Stimulated activated CD4-positive, alpha-beta T cell treated with anti-CD3 and anti-CD28 coated beads, TNF-alpha, amount 100 ng/mL, for 4 hours (primary cell): Measurements from ENCODE around the gene NEK7.
A peak's percentile ranks its signal among the peaks of the same experiment; 100 is the strongest.
"Not testable (repeated sequence)": the region's sequence is repeated elsewhere in the genome, so short reads cannot be mapped to it uniquely, and the experiment has no call there.

ENCODE experiments used
- DNase-seq, 3 experiments: peaks; one replicate each; pipeline ENCODE4 v3.0.0-alpha.2; 2020; ENCODE audit warnings: low read depth in 3 of 3

The NEK7 gene

DNA sequence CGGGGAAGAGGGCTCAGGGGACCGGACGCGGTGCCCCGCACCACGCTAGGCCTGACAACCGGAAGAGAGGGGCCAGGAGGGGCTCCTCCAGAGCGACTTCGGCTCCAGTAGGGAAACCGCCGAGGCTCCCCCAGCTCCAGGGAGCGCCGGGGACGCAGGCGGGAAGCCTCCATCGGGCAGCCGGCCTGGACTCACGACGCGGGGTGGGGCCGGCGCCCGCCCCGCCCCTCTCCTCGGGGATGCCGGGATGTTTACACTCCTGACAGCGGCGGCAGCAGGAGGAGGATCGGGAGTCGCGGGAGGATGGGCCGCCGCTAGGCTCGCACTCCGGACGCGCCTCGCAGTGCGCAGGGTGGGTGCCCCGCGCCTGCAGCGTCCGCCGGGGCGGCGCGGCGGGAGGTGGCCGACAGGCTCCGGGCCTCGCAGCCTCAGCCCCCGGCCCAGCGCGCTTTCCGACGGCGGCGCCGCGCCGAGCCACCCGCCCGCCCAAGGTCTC, at the start of gene NEK7:
Gene NEK7, plus strand, starts transcription at position 254 of the 496 bp plus-strand sequence. CDS start 75,583 bp downstream, outside the sequence.
- peak in 2 of 3 experiments; percentile 35 to 46 for DNase-seq

DNA sequence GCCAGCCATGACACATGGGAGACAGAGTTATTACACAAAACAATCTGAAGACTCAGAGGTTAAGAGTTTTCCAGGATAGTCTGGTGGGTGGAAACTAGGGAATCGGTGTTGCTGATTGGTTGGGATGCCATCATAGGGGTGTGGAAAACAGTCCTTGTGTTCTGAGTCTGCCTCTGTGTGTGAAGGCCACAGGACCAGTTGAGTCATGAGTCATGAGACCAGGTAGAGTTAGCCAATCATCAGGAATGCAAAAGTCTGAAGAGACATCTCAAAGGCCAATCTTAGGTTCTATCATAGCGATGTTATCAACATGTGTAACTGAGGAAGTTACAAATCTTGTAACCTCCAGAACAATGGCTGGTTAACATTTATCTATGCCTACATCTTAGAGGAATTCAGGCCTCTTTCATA, 49.7 kb upstream of the NEK7 start:
- no peak for DNase-seq

DNA sequence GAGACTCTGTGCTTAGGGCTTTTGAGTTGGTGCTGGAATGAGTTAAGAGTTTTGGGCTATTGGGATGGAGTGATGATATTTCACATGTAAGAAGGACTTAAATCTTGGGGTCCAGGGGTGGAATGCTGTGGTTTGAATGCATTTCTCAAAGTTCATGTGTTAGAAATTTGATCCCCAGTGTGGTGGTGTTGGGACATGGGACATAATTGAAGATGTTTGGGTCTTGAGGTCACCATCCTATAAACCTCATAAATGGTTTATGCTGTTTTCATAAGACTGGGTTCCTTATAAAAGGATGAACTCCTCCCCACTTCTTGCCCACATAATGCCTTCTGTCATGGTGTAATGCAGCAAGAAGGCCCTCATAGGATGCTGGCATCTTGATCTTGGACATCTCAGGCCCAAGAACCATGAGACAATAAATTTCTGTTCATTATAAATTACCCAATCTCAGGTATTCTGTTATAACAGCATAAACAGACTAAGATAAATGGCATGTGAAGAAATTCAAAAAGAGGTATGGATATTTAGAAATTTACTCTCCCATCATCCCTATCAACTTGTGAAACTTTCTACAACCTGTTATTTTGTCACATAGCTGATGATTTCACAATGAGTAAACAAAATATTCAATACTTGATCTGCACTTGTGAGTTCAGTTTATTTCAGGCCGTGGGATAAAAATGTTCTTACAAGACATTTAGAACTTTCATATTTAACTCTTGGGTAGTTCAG, 48.0 kb upstream of the NEK7 start:
- DNase-seq: no peak

DNA sequence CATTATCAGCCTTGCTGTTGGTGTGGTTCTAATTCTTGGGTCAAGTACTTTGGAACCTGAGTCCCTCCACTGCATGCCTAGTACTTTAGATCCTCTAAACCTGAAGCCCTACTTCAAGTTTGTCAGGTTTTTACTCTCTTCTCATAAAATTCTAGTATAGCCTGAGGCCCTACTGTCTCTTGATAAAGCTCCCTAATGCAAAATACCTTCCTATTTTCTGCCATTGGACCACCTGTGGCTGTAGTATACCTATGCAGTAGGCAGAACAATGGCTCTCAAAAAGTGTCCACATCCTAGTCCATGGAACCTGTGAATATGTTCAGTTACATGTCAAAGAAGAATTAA, 47.5 kb upstream of the NEK7 start:
- no peak for DNase-seq

DNA sequence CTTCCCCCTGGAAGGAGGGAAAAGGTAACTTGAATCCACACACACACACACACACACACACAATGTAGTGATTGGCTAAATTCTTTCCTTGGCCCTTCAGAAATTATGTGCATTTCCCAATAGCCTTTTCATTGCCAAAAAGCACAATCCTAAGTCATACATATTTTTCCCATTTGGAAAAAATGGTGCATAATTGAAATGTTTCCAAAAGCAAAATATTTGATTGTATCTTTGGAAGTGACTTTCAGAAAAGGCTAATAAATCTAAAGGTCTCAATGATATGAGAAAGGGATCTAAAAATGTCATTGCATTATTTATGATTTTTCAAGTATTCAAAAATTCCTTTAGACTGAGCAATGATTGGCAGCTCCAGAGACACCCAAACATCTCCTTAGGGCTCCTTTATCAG, 43.5 kb upstream of the NEK7 start:
- no peak for DNase-seq

DNA sequence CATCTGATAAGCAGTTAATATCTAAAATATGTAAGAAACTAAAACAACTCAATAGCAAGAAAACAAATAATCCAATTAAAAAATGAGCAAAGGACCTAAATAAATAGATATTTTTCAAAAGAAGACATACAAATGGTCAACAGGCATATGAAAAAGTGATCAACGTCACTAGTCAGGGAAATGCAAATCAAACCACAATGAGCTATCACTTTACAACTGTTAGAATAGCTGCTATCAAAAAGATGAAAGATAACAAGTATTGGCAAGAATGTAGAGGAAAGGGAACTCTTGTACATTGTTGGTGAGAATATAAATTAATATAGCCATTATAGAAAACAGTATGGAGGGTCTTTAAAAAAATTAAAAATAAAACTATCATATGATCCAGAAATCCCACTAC, 40.7 kb upstream of the NEK7 start:
- DNase-seq: no peak

DNA sequence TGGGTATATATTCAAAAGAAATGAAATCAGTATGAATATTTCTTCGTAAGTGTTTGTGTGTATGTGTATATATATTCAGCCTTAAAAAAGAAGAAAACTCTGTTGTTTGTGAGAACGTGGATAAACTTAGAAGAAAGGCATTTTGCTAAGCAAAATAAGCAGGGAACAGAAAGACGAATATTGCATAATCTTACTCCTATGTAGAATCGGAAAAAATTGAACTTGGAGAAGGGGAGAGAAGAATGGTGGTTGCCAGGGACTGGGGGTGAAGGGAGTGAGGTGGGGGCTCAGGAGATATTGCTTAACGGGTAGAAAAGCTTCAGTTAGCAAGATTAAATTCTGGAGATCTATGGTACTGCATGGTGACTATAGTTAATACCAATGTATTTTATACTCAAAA, 40.3 kb upstream of the NEK7 start:
- DNase-seq: no peak

DNA sequence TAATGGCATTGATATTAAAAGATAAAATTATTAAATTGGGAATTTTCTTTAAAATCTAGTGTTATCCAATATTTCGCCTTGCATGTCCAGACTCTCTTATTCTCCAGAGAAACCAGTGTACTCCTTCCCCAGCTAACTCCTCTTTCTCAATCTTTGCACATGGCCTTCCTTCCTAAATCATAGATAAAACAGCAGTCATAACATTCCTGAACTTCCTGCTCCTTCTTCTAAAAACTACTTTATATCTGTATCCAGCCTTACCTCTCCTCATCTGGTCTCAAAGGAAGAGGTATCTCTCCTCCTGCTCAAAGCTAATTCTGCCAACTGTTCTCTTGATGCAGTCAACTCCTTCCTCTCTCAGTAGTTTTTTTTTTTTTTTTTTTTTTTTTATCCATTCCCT, 39.5 kb upstream of the NEK7 start:
- DNase-seq: no peak

DNA sequence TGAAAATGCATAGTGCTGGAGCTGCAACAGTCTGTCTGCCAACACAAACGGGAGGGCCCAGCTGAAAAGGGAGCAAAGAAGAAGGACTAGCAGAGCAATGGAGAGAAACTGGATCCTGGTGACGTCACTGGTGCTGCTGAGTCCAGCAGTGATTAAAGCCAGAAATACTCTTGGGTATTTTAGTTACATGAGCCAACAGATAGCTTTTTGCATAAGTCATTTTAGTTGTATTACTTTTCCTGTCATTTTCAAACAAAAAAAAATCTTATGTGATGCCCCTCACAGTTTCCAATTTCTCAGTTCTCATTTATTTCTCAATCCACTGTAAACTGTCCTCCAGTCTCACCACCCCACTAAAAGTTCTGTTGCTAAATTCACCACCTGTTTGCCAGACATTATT, 38.7 kb upstream of the NEK7 start:
- no peak for DNase-seq

DNA sequence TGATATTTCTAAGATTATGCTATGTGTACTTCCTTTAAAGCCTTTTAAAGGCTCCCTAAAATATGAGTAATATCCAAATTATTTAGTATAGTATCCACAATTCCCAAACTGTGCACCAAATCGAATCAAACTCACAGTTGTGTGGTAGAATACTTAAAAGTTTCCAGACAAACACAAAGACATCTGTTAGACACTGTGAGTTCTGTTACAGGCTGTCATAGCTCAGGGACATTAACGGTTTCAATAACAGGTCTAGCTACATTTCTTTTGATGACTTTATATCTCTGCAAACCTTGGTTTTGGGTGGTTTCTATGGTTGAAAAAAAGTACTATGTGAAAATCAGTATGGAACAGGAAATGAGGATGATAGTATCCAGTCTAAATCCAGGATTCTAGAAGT, 36.9 kb upstream of the NEK7 start:
- DNase-seq: no peak

DNA sequence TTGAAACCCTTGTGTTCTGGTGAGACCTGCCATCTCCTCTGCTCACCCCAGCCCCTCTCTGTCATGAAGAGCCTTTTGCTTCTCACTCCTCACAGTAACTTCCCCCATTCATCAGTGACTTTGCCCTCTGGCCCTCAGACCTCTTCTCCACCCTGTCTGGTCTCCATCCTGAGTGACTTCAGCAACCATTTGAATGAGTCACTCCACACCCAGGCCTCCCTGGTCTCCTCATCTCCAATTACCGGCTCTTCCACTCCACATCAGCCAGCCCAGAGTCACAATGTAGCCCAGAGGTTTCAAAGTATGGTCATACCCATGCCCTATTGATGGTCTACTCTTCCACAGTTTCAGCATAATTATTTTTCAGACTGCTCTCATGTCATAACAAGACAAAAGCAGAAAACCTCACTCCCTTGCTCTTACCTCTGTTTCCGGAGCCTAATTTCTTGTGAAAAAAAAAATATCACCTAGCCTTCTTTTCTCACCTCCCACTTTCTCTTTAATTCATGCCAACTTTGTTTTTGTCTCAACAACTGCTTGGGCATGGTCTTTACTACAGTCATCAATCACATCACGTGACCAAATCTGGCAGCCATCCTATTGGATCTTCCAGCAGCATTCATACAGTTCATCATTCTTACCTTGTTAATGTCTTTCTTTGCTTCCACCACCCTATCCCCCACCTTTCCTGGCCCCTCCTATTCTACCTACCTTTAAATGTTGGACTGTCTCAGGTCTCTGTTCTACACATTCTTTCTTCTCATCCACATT, 35.6 kb upstream of the NEK7 start:
- DNase-seq: no peak

DNA sequence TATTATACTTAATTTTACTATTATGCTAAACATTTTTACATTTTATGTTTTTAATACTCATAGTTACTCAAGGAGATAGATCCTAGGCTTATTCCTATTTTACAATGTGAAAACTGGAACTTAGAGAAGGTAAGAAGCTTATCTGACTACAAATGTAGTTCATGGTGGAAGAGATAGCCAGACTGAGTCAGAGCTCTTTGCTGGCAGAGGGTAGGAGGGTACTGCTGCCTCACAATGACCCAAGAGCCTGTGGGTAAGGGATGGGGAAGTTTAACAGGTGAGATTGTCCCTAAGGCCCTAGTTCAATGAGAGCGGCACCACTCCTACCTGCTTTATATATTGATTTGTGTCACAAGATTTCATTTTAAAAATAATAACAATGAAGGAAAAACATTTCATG, 34.1 kb upstream of the NEK7 start:
- DNase-seq: no peak

DNA sequence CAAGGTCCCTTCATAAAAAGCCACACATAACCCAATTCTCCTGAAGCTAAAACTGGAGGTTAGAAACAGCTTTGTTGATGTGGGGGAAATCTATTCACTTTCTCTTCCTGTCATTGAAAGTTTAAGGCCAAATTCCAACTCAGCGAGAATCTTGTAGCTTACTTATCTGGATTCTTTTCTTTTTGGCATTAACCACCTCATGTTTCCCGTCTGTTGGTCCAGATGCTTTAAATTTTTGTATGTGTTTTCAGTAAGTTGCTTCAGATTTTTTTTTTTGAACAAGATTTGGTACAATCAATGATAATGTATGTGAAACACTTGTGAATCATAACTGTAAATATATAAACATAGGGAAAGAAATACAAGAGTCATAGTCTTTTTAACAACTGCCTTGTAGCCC, 33.7 kb upstream of the NEK7 start:
- no peak for DNase-seq

DNA sequence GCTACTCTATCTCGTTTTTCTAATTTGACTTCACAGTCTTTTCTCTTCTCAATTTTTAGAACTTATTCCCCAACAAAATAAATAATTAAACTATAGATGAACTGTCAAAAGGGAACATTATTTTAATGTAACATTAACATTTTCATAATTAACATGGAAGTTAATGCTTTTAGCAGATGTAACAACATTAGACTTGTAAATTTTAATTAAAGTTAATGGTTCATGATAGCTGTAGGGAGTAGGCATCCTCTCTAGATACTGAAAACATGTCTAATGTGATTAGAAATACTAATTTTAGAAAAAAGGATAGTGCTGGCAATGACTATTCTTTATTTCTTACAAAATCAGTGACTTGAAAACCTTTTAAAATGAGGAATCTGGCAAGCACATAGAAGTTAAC, 32.1 kb upstream of the NEK7 start:
- no peak for DNase-seq

DNA sequence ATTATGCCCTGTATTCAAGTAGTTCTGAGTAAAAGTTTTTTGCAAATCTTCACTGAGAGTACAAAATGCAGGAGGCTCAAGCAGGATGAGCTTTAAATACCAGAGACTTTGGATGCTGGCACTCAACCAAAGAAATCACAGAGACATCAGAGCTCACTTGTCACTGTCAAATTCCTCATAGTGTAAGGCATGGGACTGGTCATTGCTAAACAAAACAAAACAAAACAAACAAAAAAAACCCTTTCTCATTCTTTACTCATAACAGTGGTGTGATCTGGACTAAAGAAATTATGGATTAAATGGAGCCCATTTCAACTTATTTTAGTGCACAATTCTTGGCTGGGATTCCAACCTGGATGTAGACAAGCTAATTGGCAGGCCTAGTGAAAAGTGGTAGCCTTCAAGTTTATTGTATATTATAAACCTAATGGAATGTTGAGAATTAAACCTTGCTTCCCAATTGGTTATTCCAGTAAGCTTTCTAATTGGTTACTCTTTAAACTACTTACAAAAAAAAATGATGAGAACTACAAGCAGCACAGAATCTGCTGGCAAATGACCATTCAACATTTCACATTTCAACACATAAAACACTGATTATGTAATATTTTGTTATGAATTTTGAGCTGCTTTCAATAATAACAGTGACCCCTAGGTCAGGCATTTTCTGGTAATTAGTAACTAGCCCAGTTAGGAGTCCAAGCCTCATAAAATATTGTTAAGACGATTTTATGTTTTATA, 30.6 kb upstream of the NEK7 start:
- DNase-seq: no peak

DNA sequence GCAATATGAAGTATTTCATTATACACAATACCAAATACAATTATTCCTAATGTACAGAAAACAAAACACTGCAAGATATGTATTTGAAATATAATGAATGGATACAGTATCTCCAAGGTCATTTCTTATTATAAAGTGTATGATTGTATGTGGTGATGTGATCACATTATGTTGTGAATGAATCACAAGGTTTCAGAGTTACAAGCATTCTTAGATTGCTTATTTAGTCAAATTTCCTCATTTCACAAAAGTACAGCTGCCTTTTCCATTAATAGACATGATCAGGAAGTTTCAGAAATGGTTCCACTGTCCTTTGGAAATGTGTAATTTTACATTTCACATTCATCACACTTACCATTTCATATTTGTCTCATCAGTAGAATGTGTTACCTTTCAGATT, 28.3 kb upstream of the NEK7 start:
- no peak for DNase-seq

DNA sequence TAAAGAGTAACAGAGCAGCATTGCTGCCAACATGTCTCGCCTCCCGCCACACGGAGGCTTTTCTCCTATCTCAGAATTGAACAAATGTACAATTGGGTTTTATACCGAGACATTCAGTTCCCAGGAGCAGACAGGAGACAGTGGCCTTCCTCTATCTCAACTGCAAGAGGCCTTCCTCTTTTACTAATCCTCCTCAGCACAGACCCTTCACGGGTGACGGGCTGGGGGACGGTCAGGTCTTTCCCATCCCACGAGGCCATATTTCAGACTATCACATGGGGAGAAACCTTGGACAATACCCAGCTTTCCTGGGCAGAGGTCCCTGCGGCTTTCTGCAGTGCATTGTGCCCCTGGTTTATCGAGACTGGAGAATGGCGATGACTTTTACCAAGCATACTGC, 26.7 kb upstream of the NEK7 start:
- DNase-seq: not testable (repeated sequence)

DNA sequence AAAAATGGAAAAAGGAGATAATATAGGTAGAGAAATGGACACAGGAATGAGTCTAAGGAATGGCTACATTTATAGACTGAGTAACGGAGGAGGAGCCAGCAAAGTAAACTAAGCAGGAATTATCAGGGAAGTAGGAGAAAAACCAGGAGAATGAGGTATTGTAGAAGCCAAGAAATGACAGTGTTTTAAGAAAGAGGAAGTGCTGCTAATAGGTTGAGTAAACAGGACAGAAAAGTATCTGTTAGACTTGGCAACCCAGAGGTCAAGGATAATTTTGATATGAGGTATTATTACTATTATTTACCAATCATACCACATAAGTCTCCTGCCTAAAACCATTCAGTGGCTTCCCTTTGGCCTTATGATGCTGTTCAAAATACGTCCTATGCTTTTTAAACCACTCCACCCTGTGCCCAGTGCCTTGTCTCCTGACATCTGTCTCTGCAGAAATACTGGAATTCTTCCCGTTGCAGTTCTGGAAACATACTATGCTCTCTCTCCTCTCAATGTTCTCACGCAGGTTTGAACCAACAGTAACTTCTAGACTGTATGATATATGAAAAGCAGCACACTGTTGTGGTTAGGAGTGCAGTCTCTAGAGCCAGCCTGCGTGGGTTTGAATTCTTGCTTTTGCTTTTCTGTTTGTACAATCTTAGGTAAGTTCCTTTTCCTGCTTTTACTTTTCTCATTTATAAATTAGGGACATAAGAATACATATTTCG, 24.6 kb upstream of the NEK7 start:
- no peak for DNase-seq

DNA sequence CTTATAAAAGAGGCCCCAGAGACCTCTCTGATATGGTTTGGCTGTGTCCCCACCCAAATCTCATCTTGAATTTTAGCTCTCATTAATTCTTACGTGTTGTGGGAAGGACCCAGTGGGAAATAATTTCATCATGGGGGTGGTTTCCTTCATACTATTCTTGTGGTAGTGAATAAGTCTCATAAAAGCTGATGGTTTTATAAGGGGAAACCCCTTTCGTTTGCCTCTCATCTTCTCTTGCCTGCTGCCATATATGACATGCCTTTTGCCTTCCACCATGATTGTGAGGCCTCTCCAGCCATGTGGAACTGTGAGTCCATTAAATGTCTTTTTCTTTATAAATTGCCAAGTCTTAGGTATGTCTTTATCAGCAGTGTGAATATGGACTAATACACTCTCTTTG, 22.5 kb upstream of the NEK7 start:
- no peak for DNase-seq

DNA sequence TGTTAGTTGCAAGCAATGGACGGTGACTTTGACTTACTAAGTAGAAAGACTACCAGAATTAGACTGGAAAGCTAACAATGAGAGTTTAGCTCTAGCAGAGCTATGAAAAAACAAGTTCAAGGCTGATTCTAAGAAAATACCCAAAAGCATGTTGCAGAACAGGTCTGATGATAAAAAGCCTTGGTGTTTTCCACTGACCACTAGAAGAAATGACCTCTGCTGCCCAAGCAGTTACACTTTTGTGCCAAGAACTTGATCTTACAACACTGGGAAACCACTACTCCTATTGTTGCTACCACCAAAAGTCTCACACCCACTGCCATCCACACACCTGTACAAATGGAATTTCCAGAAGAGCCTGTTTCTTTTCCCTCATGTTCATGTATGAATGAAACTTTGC, 21.4 kb upstream of the NEK7 start:
- no peak for DNase-seq

DNA sequence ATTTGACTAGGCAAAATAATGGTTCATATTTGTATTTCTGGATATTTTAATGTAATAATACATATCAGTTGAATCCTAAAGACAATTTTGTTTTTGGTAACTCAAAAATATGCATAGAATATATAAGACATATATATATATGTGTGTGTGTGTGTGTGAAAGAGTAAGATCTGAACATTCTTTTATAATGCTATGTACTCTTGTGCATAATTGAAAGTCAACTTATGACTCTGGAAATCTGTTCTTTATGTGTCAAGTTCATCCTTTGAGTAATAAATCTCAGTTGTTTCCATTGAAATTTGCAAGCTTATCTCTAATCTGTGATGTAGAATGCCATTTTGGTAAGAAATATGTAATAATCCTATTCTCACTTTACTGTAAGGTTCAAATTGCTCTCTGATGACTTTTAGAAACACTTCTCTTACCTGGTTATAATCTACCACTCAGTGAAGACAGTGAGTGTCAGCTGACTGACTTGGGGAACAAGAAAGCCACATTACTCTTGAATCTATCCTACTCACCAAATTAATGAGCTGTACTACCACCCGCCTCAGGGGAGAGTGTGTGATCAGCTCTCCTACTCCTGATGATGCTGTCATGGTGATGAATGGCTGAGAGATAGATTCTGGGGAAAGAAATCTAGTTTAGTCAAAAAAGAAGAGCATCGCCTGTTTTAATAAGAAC, 15.0 kb upstream of the NEK7 start:
- no peak for DNase-seq
